Activated T-cell treated with anti-CD3 and anti-CD28 coated beads, Interleukin-2, amount 50 U/mL, for 72 hours (primary cell): Measurements from ENCODE around the gene PRDM5. TPM values are rescaled to one million over a fixed set of nuclear protein-coding genes. Genes with fewer than 3 reads are reported as not detected.
A peak's percentile ranks its signal among the peaks of the same experiment; 100 is the strongest.

Experiments used
- ATAC-seq, 2 donors: fragments of 150-1000 bp; cut with Tn5 transposase; replicated peaks in 1 of 2; 2 replicates each; pipeline ENCODE4 v1.10.0; 2021; ENCODE audit warnings: moderate library complexity in 2 of 2, mild to moderate bottlenecking in 1 of 2
- DNase-seq, 2 donors: peaks; one replicate each; pipeline ENCODE4 v3.0.0; 2021 to 2022; ENCODE audit warnings: mixed read lengths in 1 of 2
- H3K27ac Mint-ChIP-seq: one replicate; pipeline ENCODE4 v1.8.0; 2022; ENCODE audit warnings: mild to moderate bottlenecking, moderate library complexity, mixed read lengths
- H3K27me3 Mint-ChIP-seq: one replicate; pipeline ENCODE4 v1.8.0; 2022; ENCODE audit warnings: low read depth, mixed read lengths
- H3K36me3 Mint-ChIP-seq, 2 donors: one replicate each; pipeline ENCODE4 v1.8.0; 2022; ENCODE audit warnings: mixed read lengths in 2 of 2, mild to moderate bottlenecking in 1 of 2; ENCODE audit not compliant: insufficient read depth in 2 of 2
- H3K4me1 Mint-ChIP-seq: one replicate; pipeline ENCODE4 v1.8.0; 2022; ENCODE audit warnings: low read depth, mixed read lengths
- H3K4me3 Mint-ChIP-seq, 2 donors: one replicate each; pipeline ENCODE4 v1.8.0; 2022; ENCODE audit warnings: mild to moderate bottlenecking in 2 of 2, mixed read lengths in 2 of 2, moderate library complexity in 2 of 2
- H3K9me3 Mint-ChIP-seq, 2 donors: one replicate each; pipeline ENCODE4 v1.8.0; 2022; ENCODE audit warnings: mixed read lengths in 2 of 2
- total RNA-seq, 2 donors: library from RNA; stranded (reverse); gene quantifications; one replicate each; pipeline ENCODE4 v1.2.3, GENCODE V29; 2022

PRDM5 gene
- total RNA-seq, 2 donors from 2014 or later = 0.35 to 0.60 TPM

DNA sequence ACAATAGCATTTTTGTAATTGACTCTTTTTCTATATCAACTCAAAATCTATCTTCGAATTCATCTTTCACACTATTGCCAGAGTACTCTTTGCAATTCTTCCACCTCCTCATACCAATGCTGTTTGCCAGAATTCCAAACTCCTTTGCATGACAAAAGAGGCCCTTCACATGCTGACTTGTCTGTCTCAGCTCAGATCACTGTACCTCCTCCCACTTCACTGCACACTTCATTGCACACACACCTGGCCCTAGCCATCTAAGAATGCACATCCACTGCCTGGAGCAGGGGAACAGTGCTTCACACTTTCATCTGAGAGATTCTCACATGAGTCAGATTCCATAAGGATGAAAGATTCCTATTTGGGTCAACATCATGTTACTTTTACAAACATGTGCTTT, 56.5 kb downstream of the PRDM5 start:
- DNase-seq (no peak), ATAC-seq (no peak)
- no peak overlapping the region for H3K27ac Mint-ChIP-seq
- H3K4me1 Mint-ChIP-seq = no peaks in the 10 kb centered on the region
- H3K4me3 Mint-ChIP-seq = no peak overlapping the region
- H3K27me3 Mint-ChIP-seq = no peaks in the 10 kb centered on the region
- H3K9me3 Mint-ChIP-seq = no peaks in the 10 kb centered on the region
- no peaks in the 10 kb centered on the region for H3K36me3 Mint-ChIP-seq

DNA sequence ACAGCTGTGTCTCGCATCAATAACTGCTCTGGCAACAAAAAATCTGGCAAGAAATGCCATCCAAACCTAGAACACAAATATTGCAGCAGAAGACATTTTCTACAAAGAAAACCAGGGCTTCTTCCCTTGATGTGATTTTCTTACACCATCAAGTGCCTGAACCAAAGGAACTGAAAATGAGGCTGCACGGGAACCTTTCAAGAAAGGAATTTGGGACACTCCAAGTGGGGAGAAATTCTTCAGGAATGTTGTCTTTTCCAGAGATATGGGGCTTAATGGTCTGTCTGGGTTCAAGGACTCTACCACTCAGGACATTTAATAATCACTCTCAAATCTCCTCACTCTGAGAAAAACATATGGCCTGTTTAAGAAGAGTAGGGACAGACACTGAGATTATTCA, 57.6 kb downstream of the PRDM5 start:
- no peaks in the 10 kb centered on the region for H3K9me3 Mint-ChIP-seq
- H3K36me3 Mint-ChIP-seq = no peaks in the 10 kb centered on the region
- no peak for DNase-seq
- H3K27ac Mint-ChIP-seq = no peak overlapping the region
- H3K27me3 Mint-ChIP-seq = no peaks in the 10 kb centered on the region
- H3K4me1 Mint-ChIP-seq = no peaks in the 10 kb centered on the region
- ATAC-seq = no peak
- H3K4me3 Mint-ChIP-seq = no peak overlapping the region

DNA sequence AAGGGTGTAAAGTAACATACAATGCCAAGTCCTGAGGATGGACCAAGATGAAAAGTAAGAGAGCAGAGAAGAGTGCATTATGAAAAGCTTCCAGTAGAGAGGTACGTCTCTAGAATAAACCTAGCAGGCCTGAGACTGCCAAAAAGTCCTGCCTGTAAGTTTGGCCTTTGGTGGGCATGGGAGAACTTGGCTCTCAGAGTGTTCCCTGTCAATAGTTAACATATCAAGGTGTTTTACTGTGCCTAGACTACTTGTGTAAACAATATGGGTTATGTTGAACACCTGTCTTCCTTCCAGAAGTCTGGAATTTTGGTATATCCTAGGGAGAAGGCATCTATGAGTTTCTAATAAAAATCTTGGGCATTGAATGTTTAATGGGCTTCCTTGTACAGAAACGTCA, 60.1 kb downstream of the PRDM5 start:
- Mint-ChIP-seq H3K36me3 (no peaks in the 10 kb centered on the region), H3K27me3 (peaks cover under 1% of the 10 kb centered on the region), H3K9me3 (no peaks in the 10 kb centered on the region), H3K4me1 (peaks cover 9% of the 10 kb centered on the region), H3K4me3 (no peak overlapping the region), H3K27ac (no peak overlapping the region)
- DNase-seq = no peak
- ATAC-seq = no peak

DNA sequence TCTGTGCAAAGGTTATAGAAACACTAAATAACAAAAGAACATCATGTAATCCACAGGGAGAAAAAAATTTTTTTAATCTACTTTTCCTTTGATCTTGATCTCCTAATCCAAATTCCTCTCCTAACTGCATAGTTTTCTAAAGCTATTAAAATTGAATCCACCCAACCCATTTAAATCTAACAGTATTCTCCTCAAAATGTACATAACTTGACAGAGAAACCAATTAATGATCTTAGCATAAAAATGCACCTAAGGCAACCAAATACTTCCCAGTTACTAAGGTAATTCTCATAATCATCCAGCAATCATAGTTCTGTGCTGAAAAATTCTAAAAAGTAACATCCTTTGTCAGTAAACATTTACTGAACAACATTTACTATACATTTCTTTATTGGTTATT, 60.7 kb downstream of the PRDM5 start:
- Mint-ChIP-seq H3K9me3 (no peaks in the 10 kb centered on the region), H3K36me3 (no peaks in the 10 kb centered on the region), H3K4me1 (peaks cover 13% of the 10 kb centered on the region), H3K27me3 (peaks cover 7% of the 10 kb centered on the region), H3K4me3 (no peak overlapping the region), H3K27ac (no peak overlapping the region)
- DNase-seq (no peak), ATAC-seq (no peak)

DNA sequence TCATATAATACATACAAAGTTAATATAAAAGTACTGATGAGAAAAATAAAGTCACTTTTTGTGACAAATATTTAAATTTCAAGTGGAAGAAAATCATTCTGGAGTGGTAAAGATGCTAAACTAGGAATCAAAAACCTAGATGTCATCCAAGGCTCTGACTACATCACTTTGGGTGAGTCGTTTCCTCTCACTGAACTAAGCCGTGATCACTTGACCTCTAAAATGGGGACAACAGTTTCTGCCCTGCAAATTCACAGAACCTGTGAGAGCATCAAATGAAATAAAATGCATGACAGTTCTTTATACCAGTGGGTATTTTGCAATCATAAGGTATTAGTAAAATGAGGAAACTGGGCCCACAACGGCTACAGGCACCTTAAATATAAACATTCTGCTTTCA, 63.8 kb downstream of the PRDM5 start:
- Mint-ChIP-seq H3K4me3 (no peak overlapping the region), H3K4me1 (peaks cover 26% of the 10 kb centered on the region), H3K36me3 (no peaks in the 10 kb centered on the region), H3K9me3 (no peaks in the 10 kb centered on the region), H3K27ac (no peak overlapping the region), H3K27me3 (peaks cover 15% of the 10 kb centered on the region)
- ATAC-seq = peak; percentile 63 to 70
- no peak for DNase-seq

DNA sequence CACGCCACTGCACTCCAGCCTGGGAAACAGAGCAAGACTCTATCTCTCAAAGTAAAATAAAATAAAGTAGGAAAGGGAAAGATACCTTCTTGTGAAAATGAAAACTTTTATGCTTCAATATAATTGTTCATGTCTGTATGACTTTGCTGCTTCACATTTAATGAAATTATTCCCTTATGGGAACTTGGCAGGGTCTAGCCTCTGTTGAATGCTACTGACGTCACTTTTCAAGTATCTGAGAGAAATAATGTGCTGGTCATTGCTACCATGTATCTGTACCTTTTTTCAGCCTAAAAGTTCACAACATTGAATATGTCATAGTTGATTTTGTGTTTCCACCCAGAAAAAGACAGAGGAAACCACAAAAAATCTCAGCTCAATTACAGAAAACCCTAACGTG, 65.2 kb downstream of the PRDM5 start:
- Mint-ChIP-seq H3K4me1 (peaks cover 26% of the 10 kb centered on the region), H3K36me3 (no peaks in the 10 kb centered on the region), H3K9me3 (no peaks in the 10 kb centered on the region), H3K27ac (no peak overlapping the region), H3K4me3 (no peak overlapping the region), H3K27me3 (peaks cover 16% of the 10 kb centered on the region)
- DNase-seq (no peak), ATAC-seq (no peak)

DNA sequence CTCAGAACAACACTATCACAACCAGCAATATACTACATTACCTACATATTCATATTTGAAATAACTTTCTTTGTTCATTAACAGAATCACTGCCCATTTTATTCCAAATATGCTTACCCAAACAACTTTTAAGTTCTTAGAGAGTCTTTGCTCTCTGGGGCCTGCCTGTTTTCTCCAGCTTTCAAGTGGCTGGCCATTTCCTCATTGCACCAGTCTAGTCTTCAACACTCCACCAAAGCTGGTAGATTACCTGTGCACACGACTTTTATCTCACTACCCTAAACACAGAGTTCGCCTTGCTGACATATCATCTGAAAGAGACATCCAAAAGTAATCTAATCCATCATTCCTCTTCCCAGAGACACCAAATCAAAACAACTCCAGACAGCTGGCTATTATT, 66.2 kb downstream of the PRDM5 start:
- ATAC-seq (no peak), DNase-seq (no peak)
- Mint-ChIP-seq H3K36me3 (no peaks in the 10 kb centered on the region), H3K27ac (peak overlapping the region; percentile 55), H3K4me1 (peaks cover 26% of the 10 kb centered on the region), H3K4me3 (no peak overlapping the region), H3K9me3 (no peaks in the 10 kb centered on the region), H3K27me3 (peaks cover 25% of the 10 kb centered on the region)

DNA sequence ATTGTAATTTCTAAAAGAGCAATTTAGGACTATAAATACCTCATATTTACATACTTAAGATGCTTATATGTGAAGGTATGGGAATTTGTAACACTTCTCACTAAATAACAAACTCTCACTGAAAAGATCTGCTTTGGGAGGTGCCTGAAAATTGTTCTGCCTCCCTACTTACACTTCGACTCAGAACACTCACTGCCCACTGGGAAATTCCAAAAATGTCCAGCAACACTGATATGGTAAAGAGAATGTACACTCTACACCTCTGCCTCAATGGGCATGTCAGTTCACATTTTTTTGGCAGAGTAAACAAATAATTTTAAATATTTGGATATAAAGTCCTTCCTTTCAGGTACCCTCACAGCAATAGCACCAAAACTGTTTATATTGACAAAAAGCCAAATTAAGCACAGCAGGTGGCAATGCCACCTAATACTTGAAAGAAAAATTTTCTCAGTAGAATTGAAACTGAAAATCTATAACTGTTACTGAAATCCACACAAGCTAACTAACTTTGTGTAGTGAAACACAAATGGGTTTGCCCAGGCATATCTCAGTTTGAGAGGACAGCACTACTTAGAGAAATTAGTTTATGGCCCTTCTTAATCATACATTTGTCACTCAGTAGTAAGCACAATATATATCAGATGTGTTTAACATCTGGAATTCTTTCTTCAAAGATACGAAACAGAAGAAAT, 67.1 kb downstream of the PRDM5 start:
- Mint-ChIP-seq H3K27me3 (peaks cover 25% of the 10 kb centered on the region), H3K9me3 (no peaks in the 10 kb centered on the region), H3K4me1 (peaks cover 26% of the 10 kb centered on the region), H3K27ac (no peak overlapping the region), H3K4me3 (no peak overlapping the region), H3K36me3 (no peaks in the 10 kb centered on the region)
- ATAC-seq = peak; percentile 82 to 89
- DNase-seq = no peak

DNA sequence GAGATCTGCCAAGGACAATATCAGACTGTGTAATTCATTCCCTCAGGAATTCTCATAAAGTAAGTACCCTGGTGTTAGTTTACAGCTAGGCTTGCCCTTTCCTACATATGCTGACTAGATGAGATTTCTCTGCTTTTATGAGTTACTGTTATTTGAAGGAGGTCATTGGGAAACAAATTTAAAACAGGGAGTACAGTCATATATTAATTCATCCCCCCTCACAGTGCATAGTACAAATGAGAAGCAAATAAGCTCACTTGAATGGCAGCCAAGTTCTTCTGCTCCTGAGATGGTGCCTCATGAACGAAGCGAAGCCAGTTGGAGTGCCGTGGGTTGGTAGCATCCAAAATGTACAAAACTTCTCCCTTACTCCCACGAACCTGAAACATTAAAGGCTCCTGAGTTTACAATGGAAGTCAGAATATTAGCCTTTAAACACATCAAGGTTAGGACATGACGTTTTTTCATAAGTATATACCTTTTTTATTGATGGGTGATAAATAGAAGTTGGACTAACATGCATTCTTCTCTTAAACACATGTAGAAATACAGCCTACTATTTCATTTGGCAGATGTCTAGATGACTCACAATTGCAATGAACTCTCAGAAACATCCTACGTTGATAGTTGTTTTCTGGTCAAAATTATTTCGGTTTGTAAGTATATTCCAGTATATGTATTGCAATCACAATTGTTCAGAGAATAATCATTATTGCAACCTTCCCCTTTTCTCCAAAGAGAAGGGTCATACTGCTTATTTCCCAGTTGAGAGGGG, 69.2 kb downstream of the PRDM5 start:
- Mint-ChIP-seq H3K36me3 (no peaks in the 10 kb centered on the region), H3K27me3 (peaks cover 25% of the 10 kb centered on the region)

DNA sequence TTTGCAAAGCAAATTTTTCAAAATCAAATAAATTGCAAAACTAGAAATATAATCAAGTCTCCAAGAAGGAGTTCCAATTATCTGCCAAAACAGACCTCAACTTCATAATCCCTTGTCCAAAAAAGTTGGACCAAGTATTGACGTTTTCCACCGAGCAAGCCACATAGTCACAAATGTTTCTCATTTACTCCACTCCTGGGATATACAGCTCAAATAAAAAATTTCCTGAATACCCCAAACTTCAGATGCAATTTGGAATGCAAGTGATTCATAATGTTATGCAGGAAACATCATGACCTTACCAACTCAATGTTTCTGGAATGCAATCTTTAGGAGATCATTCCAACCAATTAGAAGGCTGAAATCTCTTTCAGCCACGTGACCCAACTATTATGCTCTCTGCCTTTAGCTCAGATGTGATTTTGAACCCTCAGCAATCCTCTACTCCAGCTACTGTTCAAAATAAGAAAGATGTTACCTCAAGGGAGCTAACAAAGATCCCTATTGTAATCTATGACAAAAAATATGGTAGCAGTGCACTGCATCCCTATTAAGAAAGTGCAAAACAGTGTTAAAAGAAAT, 72.4 kb downstream of the PRDM5 start:
- Mint-ChIP-seq H3K4me3 (no peak overlapping the region), H3K27me3 (peaks cover 13% of the 10 kb centered on the region), H3K36me3 (no peaks in the 10 kb centered on the region), H3K4me1 (peaks cover 21% of the 10 kb centered on the region), H3K9me3 (no peaks in the 10 kb centered on the region), H3K27ac (no peak overlapping the region)
- no peak for DNase-seq
- no peak for ATAC-seq

More for the DNA sequence above, 69.2 kb downstream of the PRDM5 start:
- H3K4me1 Mint-ChIP-seq = peaks cover 19% of the 10 kb centered on the region
- ATAC-seq (no peak), DNase-seq (no peak)
- no peak overlapping the region for H3K27ac Mint-ChIP-seq
- no peak overlapping the region for H3K4me3 Mint-ChIP-seq
- no peaks in the 10 kb centered on the region for H3K9me3 Mint-ChIP-seq

DNA sequence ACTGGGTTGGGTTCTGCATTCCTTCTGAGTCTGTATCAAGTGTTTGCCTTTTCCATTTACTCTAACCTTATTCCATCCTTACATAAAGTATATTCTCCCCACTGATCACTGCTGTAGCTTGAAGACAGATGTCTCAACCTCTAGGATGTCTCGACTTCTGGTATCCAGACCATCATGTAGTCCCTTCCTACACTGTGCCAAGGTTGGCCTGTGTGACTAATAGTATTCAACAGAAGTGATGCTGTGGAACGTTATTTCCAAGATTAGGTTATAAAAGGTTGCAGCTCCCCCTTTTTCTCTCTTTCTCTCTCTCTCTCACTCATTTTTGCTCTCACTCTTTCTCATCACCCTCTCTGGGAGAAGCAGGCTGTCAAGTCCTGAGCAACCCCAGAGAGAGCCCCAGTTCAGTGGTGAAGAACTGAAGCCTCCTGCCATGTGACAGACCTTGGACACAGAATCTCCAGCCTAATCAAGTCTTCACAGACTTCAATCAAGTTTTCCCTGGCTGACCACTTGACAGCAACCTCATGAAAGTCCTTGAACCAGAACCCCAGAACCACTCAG, 75.4 kb downstream of the PRDM5 start:
- DNase-seq (peak in 1 of 2 donors; percentile 3), ATAC-seq (peak; percentile 28 to 66)
- Mint-ChIP-seq H3K9me3 (no peaks in the 10 kb centered on the region), H3K27ac (no peak overlapping the region), H3K36me3 (no peaks in the 10 kb centered on the region), H3K4me3 (no peak overlapping the region), H3K27me3 (peaks cover 11% of the 10 kb centered on the region), H3K4me1 (peaks cover 36% of the 10 kb centered on the region)

DNA sequence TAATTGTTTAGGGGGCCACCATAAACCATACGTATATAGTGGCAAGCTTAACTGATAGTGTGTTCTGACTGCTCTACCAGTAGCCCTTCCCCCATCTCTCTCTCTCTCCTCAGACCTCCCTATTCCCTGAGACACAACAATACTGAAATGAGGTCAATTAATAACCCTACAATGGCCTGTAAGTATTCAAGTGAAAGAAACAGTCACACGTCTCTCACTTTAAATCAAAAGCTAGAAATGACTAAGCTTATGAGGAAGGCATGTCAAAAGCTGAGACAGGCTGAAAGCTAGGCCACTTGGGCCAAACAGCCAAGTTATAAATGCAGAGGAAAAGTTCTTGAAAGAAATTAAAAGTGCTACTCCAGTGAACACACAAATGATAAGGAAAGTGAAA, 78.0 kb downstream of the PRDM5 start:
- Mint-ChIP-seq H3K4me1 (peaks cover 36% of the 10 kb centered on the region), H3K27me3 (peaks cover 4% of the 10 kb centered on the region), H3K27ac (peak overlapping the region; percentile 1), H3K36me3 (no peaks in the 10 kb centered on the region), H3K9me3 (no peaks in the 10 kb centered on the region), H3K4me3 (peak overlapping the region; percentile 10 to 41)
- DNase-seq (peak; percentile 9 to 21), ATAC-seq (peak; percentile 83 to 84)

DNA sequence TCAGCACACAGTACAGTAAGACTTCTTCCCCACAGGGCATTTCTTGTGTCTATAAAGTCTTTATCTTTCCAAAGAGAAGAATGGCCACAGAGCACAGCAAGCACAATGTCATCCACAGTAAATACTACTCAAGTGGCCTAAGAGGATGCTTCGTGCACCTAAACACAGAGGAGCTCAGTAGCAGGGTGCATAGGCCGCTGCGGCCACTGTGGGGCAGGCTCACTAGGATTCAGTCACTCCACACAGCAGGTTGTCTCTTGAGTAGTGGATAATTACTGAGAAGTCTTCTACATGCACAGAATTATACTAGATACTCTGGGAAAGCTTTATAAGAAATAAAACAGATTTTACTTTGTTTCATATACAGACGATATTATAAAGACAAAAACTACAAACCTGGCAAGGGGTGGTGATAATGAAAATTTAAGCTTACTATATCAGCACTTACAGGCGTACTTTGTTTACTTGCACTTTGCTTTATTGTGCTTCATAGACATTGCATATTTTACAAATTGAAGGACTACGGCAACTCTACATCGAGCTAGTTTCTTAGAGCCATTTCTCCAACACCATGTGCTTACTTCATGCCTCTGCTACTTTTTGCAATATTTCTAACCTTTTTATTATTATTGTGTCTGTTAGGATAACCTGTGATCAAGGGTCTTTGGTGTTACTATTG, 78.5 kb downstream of the PRDM5 start:
- DNase-seq (peak in 1 of 2 donors; percentile 8), ATAC-seq (peak in 1 of 2 donors; percentile 32)
- H3K4me1 Mint-ChIP-seq = peaks cover 36% of the 10 kb centered on the region
- no peaks in the 10 kb centered on the region for H3K36me3 Mint-ChIP-seq
- H3K27me3 Mint-ChIP-seq = peaks cover 4% of the 10 kb centered on the region
- peak overlapping the region in 1 of 2 donors; percentile 10 for H3K4me3 Mint-ChIP-seq
- no peak overlapping the region for H3K27ac Mint-ChIP-seq
- H3K9me3 Mint-ChIP-seq = no peaks in the 10 kb centered on the region
